ENCODE measurements around the gene OPCML.

DNA sequence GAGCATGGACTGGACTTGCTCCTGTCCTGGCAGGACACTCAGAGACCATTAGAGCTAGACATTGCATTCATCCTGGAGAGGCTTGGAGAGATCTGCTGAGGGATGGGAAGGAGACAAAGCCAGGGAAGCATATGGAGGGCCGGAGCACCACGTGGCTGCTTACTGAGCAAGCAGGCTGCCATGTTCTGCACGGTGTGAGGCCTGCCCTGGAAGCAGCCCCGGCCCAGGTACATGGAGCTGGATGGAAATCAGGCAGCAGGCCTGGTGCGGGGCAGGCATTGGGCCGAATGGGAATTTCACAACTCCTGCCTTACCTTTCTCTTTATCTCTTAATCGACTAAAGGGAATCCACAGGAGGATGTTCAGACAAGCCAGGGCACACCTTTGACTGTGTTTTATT lies 371.5 kb downstream of the OPCML start:
- no peak for TF ChIP-seq CTCF (conservative IDR thresholded peaks at IDR 0.05; ENCODE audit: low read length)
- no peak for TF ChIP-seq EZH2phosphoT487 (IDR thresholded peaks at IDR 0.05; ENCODE audit: borderline replicate concordance)
